Urothelium cell line (cell line): ENCODE results near the gene ROBO2.

Experiments
- DNase-seq: peaks from one replicate; pipeline ENCODE4 v3.0.0; 2011; ENCODE audit warnings: low spot score, mixed read lengths
- FAIRE-seq: peaks from 2 replicates; lab custom pipeline; 2011; peaks lifted over from hg19 to GRCh38; lab: Jason Lieb, UNC

Gene ROBO2

GRCh38 chr3:77462951-77463350, 423.1 kb downstream of the ROBO2 start:
- FAIRE-seq = no peak

GRCh38 chr3:77464111-77464688, 424.3 kb downstream of the ROBO2 start:
- DNase-seq (no peak), FAIRE-seq (no peak)

More at GRCh38 chr3:77462951-77463350, 423.1 kb downstream of the ROBO2 start:
- no peak for DNase-seq

DNA sequence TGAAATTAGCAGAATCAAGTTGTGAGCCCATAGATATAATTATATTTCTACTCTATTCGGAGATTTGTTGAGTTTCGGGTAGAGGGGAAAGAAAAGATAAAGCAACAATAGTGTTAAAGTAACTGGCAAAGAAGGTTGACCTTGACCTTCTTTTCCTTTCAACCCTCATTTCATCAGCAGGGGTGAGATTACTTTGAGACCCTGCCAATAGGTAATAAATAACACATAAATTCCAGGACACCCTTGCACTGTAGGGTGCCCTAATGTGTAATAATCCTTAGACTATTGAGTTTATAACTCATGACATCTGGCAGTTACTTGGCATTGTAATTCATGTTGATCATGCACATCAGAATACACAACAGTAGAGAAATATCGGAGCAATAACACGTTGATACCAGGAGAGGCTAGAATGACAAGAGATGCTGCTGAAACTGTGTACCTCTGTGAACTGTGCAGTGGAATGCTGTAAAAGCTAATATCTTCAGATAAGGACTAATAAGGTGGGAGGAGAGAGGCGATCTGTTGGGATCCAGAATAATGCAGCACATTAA, 426.7 kb downstream of the ROBO2 start:
- DNase-seq = no peak
- FAIRE-seq = no peak

DNA sequence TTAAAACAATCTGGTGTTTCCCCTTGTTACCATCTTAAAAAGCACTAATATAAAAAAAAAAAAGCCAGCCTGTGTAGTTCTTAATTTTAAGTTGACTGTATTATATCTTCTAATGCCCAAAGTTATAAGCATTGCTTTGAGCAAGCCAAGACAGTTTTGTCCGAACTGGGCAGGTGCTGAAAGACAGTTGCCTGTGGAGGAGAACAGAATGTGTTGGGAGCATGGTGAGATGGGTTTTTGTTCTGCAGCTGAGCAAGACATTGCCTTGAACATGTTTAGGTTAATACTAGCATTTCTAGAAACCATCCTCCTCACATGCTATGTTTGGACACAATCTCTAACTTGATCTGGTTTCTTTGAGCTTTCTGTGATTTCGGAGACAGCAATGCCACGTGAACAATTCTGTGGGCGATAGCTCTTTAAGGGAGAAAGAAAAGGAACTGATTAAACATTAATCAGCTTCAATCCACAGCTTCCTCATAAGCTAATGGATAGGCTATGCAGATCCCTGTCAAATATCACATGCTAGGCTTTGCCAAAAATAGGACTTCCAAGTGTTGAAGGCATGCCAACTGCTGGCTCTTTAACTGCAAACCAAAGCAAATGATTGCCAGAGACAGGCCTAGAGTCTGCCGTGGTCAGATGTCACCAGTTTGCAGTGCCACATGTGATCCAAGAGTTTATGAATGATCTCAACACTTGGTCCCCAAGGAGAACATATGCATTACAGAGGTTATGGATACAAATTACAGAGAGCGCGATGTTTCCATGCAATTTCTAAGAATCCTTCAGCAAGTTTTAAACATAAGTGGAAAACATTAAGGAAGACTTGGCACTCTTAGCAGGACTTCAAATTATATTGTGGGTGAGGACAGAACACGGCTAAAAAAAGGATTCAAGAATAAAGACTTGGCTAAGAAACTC, 428.1 kb downstream of the ROBO2 start:
- DNase-seq (no peak), FAIRE-seq (no peak)

GRCh38 chr3:77468626-77469020, 428.7 kb downstream of the ROBO2 start:
- DNase-seq (no peak), FAIRE-seq (no peak)

- no peak for FAIRE-seq
- no peak for DNase-seq
These were observed 435.6 kb downstream of the ROBO2 start for GRCh38 chr3:77475507-77475906.

DNA sequence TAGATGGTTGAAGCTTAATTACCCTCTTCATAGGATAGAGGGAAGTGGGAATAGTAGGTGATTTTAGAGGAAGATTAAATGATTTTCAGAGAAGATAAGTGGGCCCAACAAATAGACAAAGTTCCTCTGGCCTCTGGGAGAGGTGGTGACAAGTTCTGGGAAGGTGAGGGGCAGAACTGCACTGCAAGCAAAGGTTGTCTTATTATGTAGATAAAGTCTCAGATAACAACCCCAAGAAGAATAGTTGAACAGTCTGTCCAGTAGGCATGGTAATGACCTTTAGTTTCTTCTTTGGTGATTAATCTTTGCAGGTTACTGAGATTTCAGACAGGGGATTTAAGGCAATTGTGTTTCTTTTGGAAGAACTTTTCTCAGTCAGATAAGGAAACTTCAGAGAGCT, 439.1 kb downstream of the ROBO2 start:
- DNase-seq (no peak), FAIRE-seq (no peak)

DNA sequence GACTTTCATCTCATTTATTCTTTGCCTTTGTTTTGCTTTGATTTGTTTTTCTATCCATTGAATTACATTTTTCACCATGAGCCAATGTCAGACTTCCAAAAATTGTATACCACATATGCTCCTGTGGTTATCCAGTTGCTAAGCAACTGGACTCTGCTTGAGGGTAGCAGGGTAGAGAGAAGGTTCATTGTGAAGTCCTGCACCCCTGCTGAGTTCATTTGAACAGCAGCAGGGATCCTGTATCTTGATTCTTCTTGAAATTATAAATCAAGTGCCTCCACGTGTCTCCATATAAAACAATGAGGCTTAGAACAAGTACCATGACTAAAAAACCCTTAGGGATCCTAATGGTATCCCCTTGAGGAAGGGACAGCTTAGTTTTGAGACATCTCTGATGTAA, 449.3 kb downstream of the ROBO2 start:
- DNase-seq (no peak), FAIRE-seq (no peak)

GRCh38 chr3:77491961-77492360, 452.1 kb downstream of the ROBO2 start:
- DNase-seq (no peak), FAIRE-seq (no peak)

- FAIRE-seq = no peak
- no peak for DNase-seq
These were observed 460.8 kb downstream of the ROBO2 start for GRCh38 chr3:77500721-77501120.

GRCh38 chr3:77506384-77506783, 466.5 kb downstream of the ROBO2 start:
- no peak for FAIRE-seq

GRCh38 chr3:77513542-77513941, 473.6 kb downstream of the ROBO2 start:
- no peak for FAIRE-seq
- DNase-seq = no peak

More at GRCh38 chr3:77506384-77506783, 466.5 kb downstream of the ROBO2 start:
- DNase-seq = no peak

DNA sequence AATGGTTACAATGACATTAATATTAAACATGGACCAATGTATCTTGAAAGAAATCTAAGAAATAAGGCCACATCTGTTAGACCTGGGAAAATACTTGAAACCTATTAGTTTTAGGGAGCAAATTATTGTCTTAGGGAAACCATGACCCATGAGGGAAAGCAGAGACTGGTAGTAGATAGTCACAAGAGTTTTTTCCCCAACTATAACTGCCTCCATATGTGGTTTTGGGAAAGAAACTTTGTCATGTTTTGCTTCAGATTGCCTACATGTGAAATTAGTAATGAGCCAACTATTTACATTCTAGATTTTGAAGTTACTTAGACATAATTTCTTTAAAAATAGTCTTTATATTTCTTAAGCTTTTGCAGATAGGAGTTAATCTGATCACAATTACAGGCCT, 474.9 kb downstream of the ROBO2 start:
- DNase-seq = no peak
- no peak for FAIRE-seq

- no peak for FAIRE-seq
These were observed 484.6 kb downstream of the ROBO2 start for GRCh38 chr3:77524463-77524862.

GRCh38 chr3:77524946-77525682, 485.2 kb downstream of the ROBO2 start:
- FAIRE-seq = no peak

More at GRCh38 chr3:77524463-77524862, 484.6 kb downstream of the ROBO2 start:
- DNase-seq = no peak

DNA sequence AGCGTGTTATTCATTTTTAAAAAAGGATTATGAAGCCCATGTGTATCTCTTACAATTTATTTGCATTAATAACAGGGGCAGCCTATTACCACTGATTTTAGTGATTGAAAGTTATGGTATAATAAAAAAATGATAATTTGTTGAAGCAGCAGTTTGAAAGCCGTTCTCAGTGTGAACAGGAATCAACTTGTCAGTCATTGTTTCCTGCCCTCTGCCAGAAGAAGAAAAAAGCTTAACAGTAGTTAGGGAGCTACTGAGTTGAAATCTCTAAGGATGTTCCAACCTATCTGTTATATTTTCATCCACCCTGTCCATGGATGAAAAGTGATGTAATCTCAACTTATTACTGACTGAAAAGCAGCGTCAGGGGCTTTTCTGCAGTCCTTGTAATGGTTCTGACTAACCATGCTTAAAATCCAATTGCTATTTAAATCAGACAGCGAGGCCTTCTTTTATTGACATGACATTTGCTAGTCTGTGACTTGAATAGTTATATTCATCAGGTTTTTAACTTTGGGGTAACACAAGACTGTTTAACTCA, 486.7 kb downstream of the ROBO2 start:
- FAIRE-seq (no peak), DNase-seq (no peak)

More at GRCh38 chr3:77524946-77525682, 485.2 kb downstream of the ROBO2 start:
- no peak for DNase-seq

- FAIRE-seq (no peak), DNase-seq (no peak)
These were observed 489.6 kb downstream of the ROBO2 start for GRCh38 chr3:77529522-77529921.

- FAIRE-seq (no peak), DNase-seq (no peak)
These were observed 491.0 kb downstream of the ROBO2 start for GRCh38 chr3:77530870-77531269.

GRCh38 chr3:77535116-77535515, 495.2 kb downstream of the ROBO2 start:
- DNase-seq (no peak), FAIRE-seq (no peak)

GRCh38 chr3:77536038-77536775, 496.3 kb downstream of the ROBO2 start:
- FAIRE-seq = no peak
- no peak for DNase-seq
